Right renal cortex interstitium (tissue), 3 donors: ENCODE results near the gene MCF2L. TPM values are rescaled to one million over a fixed set of nuclear protein-coding genes. Genes with fewer than 3 reads are reported as not detected.
"Not testable (repeated sequence)": the region's sequence is repeated elsewhere in the genome, so short reads cannot be mapped to it uniquely, and the experiment has no call there.

ENCODE experiments used
- DNase-seq, 3 donors: peaks; one replicate each; pipeline ENCODE4 v3.0.0-alpha.2; 2013; ENCODE audit warnings: low read depth in 3 of 3, low spot score in 2 of 3
- polyA plus RNA-seq, 3 donors: library from polyadenylated mRNA; unstranded; fragments of 120-200 nt; gene quantifications; one replicate each; pipeline ENCODE4 v1.2.1, GENCODE V29; 2013; ENCODE audit not compliant: insufficient read length in 3 of 3

The MCF2L gene
- polyA plus RNA-seq, 3 donors: 22.3 to 26.3 (median 26.2) TPM

DNA sequence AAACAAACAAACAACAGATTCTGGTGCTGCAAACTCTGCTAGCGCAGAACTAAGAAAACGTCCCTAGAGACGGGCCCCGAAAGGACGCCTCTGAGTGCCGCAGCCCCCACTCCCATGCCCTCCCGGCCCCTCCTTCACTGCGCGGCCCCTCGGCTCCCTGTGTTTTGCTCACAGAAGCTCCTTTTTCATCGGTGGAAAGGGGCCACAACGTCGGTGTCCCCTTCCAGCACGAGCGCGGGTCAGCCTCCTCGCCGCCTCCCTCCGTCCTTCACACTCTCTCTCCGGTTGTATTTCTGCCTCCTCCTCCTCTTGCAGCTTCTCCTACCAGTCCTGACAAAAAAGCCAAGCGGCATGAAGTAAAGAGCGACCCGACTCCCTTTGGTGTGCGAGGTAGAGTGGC is 121.8 kb downstream of the MCF2L start:
- no peak for DNase-seq

DNA sequence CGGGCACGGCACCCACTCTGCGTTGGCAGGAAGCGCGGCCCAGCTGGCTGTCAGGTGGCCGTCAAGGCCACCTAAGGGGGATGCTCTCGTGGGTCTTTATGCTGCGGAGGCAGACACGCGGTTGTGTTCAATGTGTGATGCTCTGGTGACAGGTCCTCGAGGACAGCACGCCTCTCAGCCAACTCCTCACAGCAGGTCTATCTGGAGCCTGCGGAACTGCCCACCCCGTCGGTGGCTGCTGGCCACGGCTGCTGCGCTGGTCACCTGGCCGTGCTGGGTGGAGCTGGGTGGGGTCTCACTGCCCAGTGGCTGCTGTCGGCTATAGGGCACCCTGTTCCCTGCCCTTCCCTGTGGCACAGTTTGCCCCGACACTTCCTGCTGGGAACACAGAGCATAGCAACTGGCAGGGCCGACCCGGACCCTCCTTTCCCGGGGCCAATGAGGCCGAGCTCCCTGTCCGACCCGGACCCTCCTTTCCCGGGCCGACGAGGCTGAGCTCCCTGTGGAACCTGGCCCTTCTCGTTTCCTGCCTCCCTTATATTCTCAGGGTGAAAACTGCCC is 122.3 kb downstream of the MCF2L start:
- DNase-seq: no peak

DNA sequence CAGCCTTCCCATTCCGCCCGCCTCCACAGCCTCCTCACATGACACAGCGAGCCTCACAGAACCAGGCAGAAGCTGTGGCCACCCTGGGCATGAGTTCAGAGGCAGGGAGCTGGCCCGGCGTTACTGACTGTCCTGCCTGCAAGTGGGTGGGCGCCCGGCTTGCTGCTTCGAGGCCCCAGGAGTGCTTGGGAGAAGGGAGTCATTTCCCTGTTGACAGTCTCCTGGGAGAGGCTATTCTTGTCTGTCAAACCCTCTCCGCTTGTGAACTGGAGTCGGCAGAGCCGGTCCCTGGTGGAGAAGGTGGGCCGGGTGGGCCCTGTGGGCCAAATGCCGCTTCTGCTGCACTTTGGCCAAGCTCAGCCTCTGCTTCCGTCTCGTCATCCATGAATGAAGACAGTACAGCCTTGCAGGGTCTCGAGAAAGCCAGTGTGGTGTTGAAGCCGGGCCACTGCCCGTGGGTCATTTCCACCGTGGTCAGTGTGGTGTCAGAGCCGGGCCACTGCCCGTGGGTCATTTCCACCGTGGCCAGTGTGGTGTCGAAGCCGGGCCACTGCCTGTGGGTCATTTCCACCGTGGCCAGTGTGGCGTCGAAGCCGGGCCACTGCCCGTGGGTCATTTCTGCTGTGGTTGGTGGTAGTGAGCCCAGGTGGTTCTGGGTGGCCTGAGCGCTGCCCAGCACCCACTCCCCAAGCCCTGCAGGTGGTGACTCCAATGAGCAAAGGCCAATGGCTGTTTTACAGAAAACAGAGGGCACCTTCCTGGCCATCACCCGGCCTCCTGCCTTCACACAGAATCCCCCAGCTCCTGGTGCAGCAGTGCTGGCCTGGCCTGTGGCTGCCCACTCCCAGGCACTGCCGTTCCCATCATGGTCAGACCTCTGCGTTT is 123.1 kb downstream of the MCF2L start:
- no peak for DNase-seq

DNA sequence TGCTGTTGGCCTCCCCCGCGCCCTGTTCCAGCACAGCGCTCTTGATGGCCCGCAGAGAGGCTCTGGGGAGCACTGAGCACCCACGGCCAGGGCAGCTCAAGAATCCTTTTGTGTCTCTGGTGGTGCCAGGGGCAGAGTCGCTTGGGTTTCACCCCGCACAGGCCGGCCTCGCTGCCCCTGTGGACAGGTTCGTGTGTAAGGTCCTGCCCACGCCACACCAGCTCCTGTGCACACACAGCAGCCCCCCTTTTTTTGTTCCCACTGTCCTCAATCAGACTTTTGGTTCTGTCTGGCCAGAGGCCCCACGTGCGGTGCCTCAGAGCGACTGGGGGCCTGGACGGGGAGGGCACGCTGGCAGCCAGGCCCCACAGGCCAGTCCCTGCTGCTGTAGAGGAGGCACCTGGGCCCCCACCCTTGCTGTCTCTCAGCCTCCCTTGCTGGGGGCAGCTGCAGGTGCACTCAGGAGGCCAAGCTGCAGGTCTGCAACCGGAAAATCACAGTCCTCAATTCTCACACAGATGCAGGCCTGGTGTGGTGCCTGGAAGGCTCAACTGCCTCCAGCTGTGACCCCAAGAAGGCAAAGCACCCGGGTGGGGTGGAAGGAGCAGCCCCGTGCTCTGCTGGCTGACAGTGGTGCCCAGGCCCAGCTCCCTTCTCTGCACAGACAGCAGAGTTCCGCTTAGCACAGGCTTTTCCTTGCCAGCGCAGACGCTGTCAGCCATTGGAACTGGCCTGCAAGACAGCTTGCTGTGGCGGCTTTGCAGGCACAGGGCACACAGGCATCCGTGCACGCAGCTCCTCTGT is 124.0 kb downstream of the MCF2L start:
- DNase-seq: no peak

DNA sequence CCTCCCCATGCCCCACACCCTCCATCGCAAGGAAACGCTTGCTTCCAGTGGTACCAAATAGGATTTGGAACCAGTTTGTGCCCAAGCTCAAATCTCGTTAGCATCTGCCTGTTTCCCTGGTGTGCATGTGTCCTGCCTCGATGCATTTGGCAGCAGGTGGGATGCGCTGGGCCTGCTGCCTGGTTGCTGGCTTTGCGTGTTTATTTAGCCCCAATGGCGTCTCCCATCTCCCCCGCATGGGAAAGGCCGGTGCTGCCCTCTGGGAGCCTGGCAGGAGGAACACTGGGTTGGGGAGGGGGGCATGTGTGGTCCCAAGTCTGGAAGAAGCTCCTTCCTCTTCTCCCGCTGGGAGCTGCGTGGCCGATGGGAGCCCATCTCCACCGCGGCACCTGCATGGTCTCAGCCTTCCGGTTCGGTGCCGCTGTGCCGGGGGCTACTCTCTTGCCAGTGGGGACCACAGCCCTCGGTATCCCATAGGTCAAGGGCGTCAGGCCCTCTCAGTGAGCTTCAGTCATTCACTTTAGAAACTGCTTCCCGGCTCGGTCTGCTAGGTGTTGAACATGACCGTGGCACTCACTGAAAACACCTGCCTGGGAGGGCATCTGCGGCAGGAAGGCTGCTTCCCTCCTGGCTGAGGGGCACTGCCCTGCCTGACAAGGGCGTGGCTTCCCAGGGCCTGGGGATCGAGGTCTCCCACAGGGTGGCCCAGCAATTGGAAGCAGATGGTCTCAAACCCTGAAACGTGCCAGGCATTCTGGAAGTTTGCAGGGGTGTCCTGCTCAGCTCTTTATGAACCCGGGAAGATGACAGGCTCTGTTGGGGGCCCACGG is 124.8 kb downstream of the MCF2L start:
- no peak for DNase-seq

DNA sequence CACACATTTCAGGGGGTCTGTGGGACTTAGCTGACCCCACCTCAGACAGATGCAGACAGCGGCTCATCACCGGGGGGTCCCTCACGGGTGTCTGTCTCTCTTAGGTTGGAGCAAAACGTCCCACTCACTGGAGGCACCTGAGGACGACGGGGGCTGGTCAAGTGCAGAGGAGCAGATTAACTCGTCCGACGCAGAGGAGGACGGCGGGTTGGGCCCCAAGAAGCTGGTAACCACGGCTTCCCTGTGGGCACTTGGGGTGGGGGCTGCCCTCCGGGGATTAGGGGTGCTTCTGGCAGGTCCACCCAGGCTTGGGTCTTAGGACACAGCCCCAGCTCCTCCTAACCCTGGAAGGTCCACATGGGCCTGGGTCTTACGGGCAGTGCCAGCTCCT is 125.4 kb downstream of the MCF2L start:
- DNase-seq: no peak

DNA sequence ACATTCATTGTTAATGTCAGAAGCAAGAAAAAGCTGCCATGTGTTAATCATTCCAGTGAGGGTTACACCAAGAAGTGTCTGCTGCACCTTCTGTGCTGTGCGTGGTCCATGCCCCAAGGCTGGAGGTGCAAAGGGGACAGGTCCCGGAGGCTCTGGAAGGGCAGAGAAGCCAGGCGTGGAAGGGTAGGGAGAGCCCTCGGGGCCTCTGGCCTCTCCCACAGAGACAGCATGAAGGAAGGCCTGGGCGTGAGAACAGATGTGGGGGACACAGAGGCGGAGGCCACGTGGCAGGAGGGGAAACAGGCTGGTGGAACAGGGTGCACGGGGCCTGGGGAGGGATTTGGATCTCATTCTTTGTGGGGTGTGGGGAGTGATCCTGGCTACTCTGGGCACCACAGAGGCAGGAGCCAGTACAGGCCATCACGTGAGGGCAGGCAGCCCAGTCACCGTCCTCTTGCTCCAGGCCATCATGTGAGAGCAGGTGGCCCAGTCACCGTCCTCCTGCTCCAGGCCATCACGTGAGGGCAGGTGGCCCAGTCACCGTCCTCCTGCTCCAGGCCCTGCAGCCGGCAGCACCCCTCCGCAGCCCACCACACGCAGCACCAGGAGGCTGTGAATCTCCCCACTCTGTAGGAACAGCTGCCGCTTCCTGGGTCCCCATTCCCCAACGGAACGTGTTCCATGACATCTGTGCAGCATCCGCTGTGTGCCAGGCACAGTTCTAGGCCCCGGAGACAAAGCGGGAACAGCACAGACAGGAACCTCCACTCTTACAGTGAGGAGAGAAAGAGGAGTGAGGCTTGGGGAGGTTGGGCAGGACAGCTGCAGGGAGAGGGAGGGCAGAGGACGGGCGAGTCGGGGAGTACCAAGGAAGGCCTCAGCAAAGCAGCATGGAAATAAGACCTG is 126.4 kb downstream of the MCF2L start:
- no peak for DNase-seq

DNA sequence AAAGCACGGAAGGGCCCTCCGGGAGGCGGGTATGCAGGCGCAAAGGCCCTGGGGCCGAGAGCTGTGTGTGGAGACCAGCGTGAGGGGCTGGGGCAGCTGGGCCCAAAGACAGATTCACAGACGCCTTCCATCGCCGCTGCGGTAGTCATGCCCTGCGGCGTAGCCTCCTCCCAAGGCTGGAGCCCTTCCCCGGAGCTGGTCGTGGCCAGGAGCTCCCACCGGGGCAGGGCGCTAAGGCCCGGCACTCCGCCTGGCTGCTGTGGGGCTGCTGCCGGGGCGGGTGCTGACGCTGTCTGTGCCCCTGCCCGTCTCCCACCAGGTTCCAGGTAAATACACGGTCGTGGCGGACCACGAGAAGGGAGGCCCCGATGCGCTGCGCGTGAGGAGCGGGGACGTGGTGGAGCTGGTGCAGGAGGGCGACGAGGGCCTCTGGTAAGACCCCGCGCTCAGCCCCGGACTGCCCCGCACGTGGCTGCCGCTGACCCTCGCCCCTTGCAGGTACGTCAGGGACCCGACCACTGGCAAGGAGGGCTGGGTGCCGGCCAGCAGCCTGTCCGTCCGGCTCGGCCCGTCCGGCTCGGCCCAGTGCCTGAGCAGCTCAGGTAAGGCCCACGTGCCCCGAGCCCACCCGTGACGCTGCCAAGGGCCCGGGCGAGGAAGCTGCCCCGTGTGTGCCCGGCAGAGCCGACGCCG is 127.2 kb downstream of the MCF2L start:
- DNase-seq: no peak

DNA sequence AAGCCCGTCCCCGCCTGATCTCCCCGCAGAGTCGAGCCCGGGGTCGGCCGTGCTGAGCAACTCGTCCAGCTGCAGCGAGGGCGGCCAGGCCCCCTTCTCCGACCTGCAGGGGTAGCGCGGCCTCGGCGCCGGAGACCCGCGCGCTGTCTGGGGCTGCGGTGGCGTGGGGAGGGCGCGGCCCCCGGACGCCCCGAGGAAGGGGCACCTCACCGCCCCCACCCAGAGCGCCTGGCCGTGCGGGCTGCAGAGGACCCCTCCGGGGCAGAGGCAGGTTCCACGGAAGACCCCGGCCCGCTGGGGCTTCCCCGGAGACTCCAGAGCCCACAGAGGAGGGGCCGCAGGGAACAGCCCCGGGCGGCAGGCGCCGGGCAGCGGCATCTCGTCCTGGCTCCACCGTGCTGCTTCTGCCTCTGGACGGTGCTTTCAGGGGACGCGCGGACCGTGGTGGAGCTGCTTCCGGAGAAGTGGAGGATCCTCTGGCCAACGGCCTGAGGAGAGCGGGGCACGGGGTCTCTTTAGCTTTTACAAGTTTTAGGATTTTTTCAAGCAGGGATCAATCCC is 127.8 kb downstream of the MCF2L start:
- no peak for DNase-seq

DNA sequence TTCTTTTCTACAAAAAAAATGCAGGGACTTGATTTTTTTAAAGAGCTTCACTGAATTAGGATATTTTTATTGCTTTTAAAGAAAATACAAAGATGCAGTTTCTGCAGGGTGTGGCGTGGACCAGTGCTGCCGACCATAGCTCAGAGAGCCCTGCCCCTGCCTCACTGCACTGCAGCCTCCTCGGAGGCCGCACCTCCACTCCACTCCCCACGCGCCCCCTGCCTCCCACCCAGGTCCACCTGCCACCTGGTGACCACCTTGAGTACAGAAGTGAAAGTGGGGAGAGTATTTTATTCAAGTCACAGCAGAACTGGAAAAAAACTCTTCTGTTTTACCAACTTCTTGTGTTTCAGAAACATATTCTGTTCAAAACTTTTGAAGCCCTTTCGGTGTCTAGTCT is 128.6 kb downstream of the MCF2L start:
- no peak for DNase-seq

DNA sequence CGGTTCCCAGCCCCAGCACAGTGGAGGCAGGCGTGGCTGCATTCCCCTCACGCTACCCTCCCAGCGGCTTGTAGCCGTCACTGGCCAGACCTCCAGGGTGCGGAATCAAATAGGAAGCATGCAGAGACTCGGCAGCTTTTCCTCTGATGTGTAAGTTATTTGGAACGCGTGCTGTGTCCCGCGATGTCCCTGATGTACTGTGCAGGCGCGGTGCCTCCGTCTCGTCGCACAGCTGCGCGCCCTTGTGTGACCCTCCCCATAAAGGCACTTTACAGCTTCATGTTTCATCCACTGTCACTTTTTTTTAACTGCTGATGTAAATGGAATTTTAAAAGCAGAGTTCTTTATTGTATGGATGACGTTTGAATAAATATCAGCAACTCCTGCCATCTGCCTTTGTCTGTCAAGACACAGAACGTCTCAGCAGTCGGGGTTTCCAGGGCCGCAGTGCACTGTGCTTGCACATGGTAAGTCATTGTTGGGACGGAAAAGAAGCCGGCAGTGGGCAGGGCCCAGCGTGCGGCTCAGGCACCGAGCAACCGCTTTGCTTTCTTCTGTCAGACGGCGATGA is 129.2 kb downstream of the MCF2L start:
- DNase-seq: no peak

DNA sequence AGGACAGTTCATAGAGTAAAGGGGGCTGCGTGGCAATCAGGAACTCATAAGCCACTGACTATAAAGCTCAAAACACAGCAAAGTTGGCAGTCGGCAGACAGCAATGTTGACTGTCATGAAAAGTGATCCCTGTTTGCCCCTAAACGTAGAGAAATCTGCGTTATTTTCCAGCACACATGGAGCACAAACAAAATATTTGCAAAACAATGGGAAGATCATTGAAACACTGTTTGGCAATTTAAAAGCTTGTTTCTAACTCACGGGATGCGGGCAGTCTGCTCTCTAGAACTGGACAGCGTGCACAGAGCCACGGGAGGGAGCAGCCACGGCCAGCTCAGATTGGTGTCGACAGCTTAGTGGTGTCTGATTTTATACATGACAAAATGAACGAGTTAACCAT is 130.1 kb downstream of the MCF2L start:
- DNase-seq: no peak

DNA sequence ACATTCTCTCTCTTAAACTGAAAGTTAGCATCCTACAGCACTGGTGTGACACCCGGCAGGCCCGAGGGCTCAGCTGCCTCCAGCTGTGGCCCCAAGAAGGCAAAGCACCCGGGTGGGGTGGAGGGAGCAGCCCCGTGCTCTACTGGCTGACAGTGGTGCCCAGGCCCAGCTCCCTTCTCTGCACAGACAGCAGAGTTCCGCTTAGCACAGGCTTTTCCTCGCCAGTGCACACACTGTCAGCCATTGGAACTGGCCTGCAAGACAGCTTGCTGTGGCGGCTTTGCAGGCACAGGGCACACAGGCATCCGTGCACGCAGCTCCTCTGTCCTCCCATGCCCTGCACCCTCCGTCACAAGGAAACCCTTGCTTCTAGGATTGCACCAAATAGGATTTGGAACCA is 133.3 kb downstream of the MCF2L start:
- not testable (repeated sequence) for DNase-seq

DNA sequence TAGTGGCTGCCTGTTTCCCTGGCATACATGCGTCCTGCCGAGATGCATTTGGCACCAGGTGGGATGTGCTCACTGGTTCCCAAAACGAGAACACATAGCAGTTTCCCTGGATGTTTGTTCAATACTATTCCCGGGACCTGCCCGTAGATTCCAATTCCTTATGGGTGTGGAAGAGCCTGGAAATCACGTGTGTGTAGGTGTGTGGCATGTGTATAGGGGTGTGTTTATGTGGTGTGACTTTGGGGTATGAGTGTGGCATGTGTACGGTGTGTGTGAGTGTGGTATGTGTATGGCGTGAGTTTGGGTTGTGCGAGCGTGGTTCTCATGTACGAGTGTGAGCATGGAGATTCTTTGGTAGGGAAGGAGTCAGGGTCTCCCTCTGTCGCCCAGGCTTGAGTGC is 133.7 kb downstream of the MCF2L start:
- no peak for DNase-seq

DNA sequence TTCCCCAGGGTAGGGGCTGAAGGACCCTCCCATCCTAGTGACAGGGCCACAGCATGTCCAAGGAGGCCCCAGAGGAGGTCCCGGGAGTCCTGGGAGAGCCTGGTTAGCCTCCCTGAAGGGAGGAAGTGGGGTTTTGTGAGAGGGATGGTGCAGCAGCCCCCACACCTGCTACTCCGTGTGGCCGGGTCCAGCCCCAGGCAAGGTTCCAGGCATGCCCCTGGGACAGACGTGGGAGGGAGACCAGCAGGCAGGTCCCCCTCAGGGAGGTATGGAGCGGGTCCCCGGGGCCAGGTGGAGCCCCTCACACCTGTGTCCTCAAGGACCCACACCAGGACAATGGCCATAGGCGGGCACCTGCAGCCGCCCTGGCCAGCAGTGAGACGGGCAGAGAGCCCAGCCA is 134.6 kb downstream of the MCF2L start:
- no peak for DNase-seq

DNA sequence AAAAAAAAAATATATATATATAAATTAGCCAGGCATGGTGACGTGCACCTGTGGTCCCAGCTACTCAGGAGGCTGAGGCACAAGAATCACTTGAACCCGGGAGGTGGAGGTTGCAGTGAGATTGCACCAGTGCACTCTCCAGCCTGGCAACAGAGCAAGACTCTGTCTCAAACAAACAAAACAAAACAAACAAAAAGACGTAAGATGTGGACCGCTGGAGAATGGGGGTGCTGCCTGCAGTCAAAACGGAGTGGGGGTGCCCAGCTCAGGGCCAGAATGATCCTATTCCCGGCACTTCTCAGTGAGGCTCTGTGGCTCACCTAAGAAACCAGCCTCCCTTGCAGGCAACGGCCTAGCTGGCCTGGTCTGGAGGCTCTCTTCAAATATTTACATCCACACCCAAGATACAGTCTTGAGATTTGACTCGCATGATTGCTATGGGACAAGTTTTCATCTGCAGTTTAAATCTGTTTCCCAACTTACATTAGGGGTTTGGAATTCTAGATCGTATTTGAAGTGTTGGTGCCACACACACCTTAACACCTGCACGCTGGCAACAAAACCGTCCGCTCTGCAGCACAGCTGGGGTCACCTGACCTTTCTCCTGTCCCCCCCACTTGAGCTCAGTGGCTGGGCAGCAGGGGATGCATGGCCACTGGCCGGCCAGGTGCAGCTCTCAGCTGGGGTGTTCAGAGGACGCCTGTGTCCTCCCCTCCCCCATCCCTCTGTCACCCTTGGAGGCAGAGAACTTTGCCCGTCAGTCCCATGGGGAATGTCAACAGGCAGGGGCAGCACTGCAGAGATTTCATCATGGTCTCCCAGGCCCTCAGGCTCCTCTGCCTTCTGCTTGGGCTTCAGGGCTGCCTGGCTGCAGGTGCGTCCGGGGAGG is 136.3 kb downstream of the MCF2L start, which contains the start of gene F7:
F7 (plus strand) TSS at position 760 of the 889 bp plus-strand sequence; CDS start at position 811, 51 bp downstream.
- DNase-seq: no peak

DNA sequence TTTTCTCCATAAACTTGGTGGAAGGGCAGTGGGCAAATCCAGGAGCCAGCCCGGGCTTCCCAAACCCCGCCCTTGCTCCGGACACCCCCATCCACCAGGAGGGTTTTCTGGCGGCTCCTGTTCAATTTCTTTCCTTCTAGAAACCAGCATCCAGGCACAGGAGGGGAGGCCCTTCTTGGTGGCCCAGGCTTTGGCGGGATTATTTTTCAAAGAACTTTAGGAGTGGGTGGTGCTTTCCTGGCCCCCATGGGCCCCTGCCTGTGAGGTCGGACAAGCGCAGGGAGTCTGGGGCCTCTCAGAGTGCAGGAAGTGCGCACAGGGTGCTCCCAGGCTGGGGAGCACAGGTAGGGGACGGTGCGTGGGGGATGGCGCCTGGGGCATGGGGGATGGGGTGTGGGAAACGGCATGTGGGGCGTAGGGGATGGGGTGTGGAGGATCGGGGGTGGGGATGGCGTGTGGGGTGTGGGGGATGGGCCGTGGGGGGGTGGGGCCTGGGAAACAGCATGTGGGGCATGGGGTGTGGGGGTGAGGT is 137.0 kb downstream of the MCF2L start:
- DNase-seq: no peak
